Astrocyte of the spinal cord (primary cell): ENCODE data around the gene KDM7A.
"Not testable (repeated sequence)": the region's sequence is repeated elsewhere in the genome, so short reads cannot be mapped to it uniquely, and the experiment has no call there.

ENCODE experiments used
- DNase-seq: peaks from one replicate; pipeline ENCODE4 v3.0.0; 2011; ENCODE audit warnings: low read depth, low spot score
- H3K4me3 ChIP-seq: 2 replicates; pipeline ENCODE4 v1.5.1; 2011; ENCODE audit warnings: low read depth, mild to moderate bottlenecking, low read length, moderate library complexity
- in situ Hi-C: cut with HindIII; loops from 2 replicates; pipeline ENCODE4 v1.10.0; 2017; ENCODE audit warnings: low sequenced_read_pairs
- TF ChIP-seq, protein P1 (sequence below): IDR thresholded peaks from 2 replicates; pipeline ENCODE4 v1.5.1; 2012; ENCODE audit warnings: low read depth, mild to moderate bottlenecking, low read length, inconsistent platforms

KDM7A gene

DNA sequence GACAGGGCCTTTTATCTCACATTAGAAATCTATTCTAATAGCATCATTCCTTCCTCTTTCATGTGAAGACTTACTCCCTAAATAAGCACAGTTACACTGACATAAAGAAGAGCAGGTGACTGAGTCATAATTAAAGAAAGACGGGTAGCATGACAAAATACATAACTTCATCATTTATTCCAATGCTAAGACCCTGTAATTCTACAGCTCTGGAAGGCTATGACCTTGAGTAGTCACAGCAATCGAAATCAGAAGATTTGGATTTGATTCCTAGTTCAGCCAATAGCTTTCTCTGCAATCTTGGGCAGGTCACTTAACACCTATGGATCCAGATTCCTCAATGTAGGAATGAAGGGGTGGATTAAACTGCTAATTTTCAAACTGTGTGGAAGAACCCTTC is 42.7 kb downstream of the KDM7A start:
- TF ChIP-seq, protein P1, sequence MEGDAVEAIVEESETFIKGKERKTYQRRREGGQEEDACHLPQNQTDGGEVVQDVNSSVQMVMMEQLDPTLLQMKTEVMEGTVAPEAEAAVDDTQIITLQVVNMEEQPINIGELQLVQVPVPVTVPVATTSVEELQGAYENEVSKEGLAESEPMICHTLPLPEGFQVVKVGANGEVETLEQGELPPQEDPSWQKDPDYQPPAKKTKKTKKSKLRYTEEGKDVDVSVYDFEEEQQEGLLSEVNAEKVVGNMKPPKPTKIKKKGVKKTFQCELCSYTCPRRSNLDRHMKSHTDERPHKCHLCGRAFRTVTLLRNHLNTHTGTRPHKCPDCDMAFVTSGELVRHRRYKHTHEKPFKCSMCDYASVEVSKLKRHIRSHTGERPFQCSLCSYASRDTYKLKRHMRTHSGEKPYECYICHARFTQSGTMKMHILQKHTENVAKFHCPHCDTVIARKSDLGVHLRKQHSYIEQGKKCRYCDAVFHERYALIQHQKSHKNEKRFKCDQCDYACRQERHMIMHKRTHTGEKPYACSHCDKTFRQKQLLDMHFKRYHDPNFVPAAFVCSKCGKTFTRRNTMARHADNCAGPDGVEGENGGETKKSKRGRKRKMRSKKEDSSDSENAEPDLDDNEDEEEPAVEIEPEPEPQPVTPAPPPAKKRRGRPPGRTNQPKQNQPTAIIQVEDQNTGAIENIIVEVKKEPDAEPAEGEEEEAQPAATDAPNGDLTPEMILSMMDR: no peak
- in situ Hi-C loops: no loop called here
- DNase-seq: no peak
- no peak overlapping the region for H3K4me3 ChIP-seq

DNA sequence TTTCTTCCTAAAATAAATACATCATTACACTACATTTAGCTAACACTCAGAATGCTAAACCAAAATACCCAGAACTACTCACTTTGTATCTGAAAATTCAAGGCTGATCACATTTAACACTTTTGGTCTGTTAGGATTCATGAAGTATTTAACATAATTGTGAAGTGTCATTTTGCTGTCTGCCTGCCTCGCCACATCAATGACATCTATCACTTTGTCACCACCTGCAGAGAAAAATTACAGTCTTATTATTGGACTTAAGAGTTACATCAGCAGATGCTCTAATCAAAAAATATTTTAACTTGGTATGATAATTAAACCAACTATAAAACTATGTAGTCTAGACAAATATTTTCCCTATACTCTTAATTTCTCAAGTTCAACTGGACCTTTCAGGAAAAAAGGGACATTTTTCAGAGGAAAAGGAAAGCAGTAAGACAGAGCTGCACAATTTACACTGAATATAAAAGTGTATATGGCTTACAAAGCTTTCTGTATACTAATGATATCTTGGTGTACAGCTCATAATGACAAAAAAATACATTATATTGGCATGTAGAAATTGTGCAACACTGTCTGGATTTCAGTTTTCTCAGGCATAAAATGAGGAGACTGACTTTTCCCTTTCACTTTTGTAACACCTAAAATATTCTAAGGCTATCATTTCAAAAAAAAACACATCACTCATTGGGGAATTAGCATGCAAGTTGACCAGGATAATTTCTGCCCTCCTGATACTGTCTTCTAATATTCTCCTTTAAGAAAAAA is 49.2 kb downstream of the KDM7A start:
- TF ChIP-seq, protein P1: no peak
- no peak for DNase-seq
- no peak overlapping the region for H3K4me3 ChIP-seq
- in situ Hi-C loops: no loop called here

DNA sequence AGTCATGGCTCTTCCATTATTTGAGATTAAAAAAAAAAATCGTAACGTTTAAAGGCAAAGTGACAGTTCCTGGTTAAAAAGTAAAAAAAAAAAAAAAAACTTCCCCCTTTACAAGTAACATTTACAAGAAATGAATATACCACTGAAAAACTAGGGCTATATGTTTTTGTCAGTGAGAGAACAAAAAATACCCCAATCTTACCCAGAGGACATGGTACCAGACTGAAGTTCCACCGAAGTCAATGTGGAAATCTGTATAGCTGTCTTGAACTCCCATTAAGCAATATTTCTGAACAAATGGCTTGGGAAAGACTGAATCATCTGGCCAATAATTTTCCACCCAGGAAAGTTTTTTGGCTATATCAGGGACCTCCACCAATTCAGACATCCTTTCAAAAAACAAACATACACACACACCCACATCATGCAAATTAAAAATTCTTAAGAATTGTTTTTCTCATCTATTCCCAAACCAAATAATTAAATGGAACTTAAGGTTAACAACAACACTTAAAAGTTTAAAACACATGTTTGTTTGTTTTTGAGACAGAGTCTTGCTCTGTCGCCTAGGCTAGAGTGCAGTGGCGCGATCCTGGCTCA is 50.2 kb downstream of the KDM7A start:
- TF ChIP-seq, protein P1: no peak
- in situ Hi-C loops: no loop called here
- no peak overlapping the region for H3K4me3 ChIP-seq
- no peak for DNase-seq

DNA sequence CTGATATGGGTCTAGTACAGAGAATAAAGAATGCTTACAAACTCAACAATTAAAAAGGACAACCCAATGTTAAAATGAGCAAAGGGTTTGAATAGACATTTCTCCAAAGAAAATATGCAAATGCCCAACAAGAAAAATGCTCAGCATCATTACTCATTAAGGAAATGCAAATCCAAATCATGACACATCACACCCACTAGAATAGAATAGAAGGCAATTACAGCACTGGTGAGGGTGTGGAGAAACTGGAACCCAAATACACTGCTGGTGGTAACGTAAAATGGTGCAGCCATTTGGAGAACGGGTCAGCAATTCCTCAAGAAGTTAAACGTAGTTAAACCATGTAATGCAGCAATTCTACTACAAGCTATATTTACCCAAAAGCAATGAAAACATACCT is 53.8 kb downstream of the KDM7A start:
- in situ Hi-C loops: no loop called here
- no peak for DNase-seq
- no peak overlapping the region for H3K4me3 ChIP-seq
- TF ChIP-seq, protein P1: no peak

DNA sequence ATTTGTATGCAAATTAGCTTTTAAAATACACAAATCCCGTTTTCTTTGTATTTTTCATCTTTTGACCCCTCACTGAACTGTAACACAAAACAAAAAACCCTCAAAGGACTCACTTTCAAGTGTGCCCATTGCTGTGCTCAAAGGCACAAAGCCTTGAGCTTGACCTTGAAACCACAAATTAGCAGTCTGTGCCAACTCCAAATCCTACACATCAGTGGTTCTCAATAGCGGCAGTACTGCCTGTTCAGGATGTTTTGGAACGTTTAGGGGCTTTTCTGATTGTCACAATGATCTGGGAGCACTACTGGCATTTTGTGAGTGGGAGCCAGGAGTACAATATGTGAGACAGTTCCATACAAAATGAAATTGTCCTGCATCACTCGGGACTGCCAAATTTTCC is 55.5 kb downstream of the KDM7A start:
- no peak overlapping the region for H3K4me3 ChIP-seq
- TF ChIP-seq, protein P1: no peak
- DNase-seq: peak; percentile 37
- in situ Hi-C loops: no loop called here

DNA sequence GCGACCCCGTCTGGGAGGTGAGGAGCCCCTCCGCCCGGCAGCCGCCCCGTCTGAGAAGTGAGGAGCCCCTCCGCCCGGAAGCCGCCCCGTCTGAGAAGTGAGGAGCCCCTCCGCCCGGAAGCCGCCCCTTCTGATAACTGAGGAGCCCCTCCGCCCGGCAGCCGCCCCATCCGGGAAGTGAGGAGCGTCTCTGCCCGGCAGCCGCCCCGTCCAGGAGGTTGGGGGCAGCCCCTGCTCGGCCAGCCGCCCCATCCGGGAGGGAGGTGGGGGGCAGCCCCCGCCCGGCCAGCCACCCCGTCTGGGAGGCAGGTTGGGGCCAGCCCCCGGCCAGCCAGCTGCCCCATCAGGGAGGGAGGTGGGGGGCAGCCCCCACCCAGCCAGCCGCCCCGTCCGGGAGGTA is 62.0 kb downstream of the KDM7A start:
- in situ Hi-C loops, DNase-seq: not testable (repeated sequence)

DNA sequence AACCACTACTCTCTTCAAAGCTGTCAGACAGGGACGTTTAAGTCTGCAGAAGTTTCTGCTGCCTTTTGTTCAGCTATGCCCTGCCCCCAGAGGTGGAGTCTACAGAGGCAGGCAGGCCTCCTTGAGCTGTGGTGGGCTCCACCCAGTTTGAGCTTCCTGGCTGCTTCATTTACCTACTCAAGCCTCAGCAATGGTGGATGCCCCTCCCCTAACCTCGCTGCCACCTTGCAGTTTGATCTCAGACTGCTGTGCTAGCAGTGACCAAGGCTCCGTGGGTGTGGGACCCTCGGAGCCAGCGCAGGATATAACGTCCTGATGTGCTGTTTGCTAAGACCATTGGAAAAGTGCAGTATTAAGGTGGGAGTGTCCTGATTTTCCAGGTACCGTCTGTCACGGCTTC is 68.0 kb downstream of the KDM7A start:
- DNase-seq, in situ Hi-C loops: not testable (repeated sequence)

More for the DNA sequence above, 62.0 kb downstream of the KDM7A start:
- not testable (repeated sequence) for H3K4me3 ChIP-seq

More for the DNA sequence above, 68.0 kb downstream of the KDM7A start:
- H3K4me3 ChIP-seq: not testable (repeated sequence)
